ENCODE results near the gene PCGF2.

Gene PCGF2

DNA sequence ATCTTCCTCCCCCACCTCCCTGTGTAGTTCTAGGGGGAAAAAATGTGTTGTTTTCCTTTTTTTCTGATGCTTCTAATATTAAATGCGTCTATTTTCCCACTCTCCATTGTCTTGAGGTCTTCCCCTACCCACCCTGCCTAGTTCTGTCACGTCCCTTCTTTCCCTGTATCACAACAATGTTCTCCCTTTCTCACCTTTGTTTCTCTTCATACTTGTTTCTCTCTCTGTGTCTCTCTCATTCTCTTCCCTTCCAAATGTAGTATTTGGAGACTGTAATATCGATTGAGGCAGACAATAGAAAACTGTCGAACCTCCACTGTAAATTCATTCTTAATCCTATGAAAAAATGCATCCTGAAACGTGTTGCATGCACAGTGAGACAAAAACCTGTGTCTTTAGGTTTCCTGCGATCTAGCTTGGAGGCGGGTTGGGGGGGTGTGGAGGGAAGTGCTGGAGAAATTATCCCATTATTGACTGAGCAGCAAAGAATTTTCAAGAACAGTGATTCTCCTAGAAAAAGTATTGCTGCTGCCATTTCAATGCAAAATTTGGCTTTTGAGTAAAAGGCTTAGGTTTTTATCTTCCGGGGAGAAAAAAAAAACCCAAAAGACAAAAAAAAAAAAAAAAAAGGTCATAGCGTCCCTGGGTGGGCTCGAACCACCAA, 3.1 kb upstream of the PCGF2 start:
- peak; percentile 88 for DNase-seq

DNA sequence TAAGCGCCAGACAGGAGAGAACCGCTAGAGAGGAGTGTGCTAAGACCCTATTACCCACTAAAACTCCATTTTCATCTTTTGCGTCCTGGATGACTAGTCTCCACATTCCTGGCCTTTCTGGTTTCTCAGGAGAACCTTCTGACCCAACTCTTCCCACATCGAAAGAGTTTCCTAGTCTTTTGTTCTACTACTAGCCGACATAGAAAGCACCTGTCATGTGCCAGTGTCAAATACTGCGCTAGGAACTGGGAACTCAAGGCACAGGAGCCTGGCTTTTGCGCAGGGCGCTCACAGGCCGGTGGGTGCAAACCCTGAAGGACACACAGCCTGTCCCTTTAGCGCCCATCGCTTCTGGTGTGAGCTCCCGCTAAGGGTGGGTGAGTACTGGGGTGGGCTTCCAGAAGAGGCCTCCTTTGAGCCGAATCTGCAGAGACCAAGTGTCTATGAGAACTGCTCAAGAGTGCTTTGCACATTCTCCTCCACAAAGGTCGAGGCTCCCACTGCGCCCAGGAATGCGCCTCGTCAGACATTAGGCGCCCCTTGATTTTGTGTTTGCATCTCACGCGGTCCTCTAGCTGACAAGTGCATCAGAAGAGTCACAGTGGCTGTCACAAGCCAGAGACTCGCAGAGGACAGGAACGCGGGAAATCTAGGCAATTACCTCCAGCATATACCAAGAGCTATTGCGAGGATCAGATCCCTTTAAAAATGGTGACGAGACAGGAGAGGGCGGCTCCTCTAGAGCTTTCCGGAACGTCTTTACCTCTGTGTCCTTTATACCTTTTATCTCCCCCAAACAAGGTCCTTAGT, 2.4 kb upstream of the PCGF2 start:
- DNase-seq: peak; percentile 37

DNA sequence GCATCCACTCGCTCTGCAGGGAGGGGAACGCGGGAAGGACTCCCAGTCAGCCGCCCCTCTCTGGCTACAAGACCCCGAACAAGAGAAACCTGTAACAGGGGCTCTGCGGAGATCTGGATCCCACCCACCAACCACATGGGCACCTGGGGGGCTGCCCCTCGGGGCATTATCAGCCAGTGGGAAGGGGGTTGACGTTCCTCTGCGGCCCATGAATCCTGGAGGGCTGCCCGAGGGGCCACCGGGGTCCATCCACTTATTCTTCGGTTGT, 1.8 kb upstream of the PCGF2 start:
- no peak for DNase-seq

DNA sequence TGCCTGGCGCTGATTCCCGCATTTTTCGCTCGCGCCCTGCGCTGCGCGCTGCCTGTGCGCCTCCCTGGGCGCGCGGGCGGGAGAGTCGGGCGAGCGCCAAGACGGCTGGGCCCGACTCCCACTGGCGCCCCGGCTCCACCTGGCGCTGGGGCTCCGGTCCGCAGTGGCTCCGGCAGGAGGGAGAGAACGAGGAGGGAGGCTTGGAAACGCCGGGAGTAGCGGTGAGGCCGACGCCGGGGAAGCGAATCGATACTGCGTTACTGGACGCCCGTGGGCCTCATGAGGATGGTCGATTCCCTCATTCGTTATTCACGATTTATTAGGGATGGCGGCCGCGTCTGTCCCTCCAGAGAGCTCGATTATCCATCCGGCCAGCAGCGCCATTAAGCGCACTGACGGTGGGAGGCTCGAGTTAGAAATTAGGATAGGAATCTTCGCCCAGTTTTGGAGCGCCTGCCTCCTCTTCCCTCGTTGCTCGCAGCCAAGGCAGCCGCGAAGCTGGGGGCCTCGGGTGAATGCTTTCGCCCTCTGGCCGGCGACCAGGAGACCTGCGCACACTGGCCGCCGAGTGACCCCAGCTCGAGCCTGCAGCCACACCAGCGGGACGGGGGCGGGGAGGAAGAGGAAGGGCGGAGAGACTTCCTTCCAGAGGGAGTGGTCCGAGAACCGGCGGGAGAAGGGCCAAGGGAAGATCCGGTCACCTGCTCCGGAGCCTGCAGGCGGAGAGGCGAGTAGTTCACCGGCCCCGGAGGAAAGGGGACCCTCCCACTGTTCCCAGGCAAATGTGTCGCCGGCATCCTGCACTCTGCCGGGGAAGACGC, 1.3 kb upstream of the PCGF2 start:
- DNase-seq: peak; percentile 14

DNA sequence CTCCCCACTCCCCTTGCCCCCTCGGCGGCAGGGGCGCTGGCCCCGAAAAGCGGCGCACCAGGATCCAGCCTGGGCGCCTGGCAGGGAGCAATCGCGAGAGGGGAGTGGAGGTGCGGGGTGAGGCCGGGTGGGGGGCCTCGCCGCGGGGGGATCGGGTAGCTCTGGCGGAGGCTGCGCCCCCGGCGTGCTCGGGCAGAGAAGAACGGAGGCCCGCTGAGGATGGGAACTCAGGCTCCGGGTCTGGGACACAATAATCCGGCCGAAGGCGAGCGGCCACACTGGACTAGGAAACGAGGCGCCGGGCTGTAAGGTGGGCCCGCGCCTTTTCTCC, 721 bp upstream of the PCGF2 start:
- DNase-seq: no peak

DNA sequence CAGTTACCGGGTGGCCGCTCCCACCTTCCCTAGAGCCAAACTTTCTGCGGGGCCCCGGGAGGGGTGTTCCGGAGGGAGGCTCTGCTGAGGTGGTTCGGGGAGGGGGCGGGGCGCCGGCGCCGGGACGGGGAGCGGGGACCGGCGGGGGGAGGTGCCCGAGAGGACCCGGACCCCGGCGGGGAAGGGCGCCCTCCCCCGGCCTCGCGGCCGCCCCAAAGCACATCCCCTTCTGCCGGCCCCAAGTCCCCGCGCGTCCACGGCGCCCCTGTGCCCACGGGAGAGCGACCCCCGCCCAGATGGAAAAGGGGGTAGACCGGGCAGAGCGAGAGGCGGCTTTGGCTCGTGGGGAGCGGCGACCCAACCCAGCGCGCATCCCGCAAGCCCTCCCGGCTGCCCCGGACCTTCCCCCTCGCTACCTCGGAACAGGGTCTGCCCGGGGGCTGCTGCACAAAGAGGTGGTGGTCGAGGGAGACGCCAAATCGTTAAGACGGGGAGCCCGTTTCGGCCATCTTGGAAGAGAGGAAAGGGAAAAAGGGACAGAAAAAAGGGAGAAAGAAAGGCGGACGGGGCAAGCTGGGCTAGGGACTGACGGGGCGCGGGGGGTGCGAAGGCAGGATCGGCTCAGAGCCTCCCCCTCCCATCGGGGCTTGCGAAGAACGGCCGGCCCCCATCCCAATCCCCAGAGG, 530 bp downstream of the PCGF2 start:
- peak; percentile 52 for DNase-seq

DNA sequence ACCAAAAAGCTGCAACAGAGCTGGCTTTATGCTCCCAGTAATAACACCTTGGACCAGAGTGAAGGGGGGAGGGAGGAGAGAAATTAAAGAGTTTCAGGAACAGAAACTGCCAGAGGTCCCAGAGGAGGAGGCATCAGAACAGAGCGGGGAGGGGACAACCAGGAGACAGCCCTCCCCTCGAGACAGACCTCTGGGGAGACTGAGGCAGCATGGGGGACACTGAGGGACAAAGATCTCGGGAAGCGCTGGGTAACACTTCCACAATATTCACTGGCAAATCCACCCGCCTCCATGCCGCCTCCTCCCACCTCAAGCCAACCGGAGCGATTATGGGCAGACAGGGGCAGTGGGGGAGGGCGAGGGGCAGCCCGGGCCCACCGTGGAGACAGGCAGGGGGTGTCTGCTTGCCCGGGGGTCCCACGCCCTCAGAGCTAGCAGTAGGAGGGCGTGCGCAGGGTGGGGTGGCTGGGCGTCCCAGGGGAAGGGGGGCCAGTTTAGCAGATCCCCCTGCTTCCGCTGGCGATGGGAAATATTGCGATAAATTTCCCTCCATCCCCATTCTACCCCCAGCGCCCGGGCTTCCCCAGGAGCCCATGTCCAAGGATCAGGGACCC, 1.2 kb downstream of the PCGF2 start:
- DNase-seq: no peak

DNA sequence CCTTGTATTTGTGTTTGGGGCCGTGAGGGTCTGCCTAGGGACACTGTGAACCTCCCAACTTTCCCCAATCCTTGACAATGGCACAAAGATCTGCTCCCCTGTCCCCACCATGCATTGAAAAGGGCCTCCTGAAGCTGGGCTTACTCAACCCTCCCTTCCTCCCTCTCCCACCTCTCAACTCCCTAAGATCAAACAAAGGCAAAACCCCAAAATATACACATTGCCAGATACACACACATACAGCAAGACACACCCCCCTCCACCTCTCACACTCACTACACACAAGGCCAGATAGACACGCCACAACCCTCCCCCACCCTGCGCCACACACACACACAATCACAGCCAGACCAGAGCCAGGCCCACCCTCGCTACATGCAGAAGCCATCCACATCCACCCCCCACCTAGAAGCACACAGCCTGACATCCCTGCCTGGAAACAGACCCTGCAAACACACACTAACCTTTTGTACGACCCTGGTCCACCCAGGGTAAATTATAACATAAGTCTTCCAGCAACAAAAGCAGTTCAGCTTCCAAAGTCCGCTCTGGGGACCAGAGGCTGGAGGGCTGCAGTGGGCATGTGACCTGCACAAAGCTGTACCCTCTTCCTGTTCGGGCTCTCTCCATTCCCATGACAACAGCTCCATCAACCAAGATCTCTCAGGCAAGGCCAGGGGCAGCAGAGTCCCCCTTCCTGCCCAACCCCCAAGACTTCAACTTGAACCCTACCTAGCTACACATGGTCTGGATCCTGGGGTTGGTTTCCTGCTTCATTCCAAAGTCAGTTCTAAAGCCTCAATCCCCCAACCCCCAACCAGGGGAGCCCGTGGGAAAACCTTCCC, 1.9 kb downstream of the PCGF2 start:
- no peak for DNase-seq

DNA sequence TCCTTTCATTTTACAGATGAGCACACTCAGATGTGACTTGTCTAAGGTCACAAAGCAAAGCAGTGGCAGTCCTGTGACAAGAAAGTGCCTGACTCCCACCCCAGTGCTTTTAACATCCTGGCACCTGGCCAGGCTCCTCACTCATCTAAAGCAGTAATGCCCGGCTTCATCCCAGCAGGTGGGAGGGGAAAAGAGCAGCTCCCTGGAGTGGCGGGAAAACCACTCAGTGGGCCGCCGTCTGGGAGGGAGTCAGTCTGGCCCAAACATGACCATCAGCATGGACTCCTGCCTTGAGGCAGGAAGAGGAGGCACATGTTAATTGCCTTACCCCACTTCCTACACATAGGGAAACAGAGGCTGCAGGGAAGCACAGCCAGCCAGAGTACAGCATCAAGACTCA, 2.6 kb downstream of the PCGF2 start:
- DNase-seq: peak; percentile 19

DNA sequence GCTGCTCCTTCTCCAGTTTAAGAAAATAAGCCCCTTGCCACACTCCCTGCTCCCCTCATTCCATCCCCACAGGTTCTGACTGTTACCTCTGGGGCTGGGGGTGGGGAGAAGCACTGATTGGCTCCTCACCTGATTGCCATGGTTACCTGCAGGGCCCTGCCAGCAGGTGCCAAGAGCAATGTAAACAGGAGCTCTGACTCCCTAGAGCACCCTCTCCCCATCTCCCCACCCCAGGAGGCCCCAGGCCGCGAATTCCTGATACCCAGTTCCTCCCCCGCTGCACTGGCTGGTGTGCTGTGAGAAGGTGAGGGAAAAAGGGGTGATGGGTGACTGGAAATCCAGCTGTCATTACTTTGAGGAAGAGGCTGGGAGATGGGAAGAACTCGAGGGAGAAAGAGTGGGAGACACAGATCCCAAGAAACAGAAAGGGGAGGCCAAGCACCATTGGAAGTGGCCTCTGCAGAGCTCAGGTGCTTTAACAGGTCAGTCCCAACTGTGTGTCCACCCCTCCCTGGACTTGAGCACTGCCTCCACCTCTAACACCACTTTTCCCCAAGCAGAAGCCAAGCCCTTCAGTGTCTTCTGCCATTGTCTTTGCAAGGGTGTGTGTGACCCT, 4.5 kb downstream of the PCGF2 start:
- DNase-seq: no peak

DNA sequence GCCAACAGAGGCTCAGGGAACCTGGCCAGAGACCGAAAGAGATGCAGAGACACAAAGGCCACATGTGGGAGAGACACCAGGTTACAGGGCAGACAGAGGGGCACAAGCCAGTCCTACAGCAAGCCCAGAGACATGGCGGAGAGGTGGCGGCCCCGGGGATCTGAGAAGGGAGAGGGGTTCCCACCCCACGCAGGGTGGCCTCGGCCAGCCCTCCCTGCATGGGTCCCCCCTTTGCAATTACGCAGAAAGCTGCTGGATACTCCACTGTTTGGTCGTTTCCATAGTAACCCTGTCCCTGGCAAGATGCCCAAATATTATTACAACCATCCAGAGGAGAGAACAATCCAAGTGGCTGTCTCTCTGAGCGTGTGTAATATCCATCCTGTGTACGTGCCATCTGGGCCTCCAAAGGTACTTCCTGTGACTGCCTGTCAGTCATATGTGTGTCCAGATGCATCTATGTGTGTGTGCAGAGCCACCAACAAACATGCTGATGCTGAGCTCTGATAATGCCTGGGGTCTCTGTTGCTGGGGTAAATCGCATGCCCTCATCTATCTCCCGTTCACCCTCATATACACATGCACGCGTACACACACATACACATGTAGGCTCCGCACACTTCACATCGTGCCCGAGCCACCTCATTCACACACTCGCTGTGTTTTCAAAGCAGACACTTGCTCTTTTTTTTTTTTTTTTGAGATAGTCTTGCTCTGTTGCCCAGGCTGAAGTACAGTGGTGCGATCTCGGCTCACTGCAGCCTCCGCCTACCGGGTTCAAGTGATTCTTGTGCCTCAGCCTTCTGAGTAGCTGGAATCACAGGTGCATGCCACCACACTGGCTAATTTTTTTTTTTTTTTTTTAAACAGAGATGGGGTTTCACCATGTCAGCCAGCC, 5.5 kb downstream of the PCGF2 start:
- DNase-seq: peak; percentile 93

DNA sequence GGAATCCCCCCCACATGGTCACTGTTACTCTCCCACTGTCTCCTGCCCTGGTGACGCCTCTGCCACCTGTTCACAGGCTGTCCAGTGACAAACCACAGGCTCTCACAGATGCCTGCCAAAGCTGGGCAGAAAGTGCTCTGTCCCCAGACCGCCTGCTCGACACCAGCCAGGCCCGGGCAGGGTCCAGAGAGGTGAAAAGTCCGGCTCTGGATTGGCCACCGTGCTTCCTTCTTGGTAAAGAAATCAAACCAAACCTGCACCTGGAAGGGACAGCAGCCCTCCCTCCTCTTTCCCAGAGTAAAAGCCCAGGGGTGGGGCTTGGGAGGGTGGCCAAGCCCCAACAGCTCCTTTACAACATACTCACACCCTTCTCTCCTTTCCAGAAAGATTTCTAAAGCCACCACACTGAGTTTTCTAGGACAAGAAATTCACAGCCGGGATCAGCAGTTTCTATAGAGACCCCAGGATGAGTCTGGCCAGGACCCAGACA, 6.2 kb downstream of the PCGF2 start:
- no peak for DNase-seq

DNA sequence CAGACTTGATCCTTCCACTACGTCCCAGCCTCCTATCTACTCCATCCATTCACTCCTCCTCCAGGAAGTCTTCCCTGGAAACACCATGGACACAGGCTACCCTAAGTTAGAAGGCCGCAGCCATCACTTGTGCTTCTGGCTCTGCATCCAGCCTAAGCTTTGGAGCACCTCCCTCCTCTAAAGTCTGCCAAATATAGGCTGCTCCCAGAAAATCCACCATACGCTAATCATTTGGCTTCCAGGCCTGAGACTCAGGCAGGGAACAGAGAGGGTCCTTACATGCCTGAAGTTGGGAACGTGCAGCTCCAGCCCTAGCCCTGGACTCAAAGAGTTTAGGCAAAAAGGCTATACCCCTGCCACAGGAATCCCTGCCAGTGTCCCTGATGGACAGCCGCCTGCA, 6.7 kb downstream of the PCGF2 start:
- no peak for DNase-seq

DNA sequence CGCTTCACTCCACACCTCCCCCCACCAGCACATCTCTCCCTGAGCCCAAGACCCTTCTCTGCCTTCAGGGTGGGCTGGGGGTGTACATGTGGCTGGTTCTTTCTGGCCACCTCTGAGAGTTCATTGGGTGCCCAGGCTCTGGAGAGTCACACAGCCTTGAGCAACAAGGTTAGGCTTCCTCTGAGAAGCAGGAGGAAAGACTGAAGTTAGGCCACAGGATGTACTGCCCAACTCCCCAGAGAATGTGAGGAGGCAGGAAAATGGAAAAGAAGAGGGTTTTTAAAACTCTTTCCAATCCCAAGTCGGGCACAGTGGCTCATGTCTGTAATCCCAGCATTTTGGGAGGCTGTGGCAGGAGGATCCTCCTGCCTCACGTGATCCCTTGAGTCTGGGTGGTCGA, 7.3 kb downstream of the PCGF2 start:
- DNase-seq: no peak

DNA sequence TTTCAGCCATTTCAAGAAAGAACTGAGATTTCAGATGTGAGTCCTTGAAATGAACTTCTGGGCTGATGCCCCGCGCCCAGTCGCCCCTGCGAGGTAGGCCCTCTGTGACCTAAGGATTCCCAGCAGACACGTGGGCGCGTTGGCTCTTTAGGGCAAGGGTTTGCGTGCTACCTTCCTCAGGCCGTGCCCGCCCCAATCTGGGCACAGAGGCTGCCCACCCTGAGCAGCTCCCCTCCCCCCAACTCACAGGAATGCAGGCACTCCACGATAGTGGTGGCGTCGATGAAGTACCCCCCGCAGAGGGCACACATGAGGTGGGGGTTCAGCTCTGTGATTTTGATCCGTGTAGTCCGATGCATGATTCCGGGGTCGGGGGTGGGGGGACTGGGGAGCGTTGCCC, 8.1 kb downstream of the PCGF2 start:
- no peak for DNase-seq

DNA sequence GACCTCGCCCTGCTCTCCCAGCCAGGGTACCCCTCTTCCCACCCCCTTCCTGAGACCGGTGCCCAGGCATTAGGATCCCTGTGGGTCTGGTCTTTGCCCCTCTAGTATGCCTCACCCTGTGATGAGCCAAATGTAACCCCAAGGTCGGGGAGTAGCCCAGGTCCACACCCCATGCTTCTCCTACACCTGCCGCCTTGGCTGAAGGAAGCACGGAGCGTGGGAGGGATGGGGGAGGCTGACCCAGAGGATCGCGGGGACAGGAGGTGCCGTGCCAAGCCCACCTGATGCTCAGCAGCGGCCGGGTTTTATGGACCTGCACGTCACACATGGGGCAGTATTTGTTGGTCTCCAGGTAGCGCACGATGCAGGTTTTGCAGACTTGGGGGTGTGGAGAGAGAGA, 8.8 kb downstream of the PCGF2 start:
- DNase-seq: no peak

DNA sequence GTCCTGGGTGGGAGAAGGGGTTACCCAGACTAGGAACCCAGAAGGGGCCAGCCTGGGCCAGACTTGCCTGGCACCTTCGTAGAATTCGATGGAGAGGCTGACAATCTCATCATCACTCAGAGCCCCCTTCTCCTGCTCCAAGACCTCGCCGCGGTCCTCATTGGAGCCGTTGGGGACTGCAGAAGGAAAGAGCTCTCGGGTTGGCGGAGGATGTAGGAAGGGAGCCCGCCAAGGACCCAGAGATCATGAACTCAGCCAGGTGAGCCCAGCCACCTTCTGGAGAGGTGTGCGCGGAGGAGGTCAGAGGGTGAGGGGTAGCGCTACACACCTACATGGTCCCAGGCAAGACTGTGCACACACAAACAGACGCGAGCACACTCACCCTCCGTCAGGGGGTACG, 9.4 kb downstream of the PCGF2 start:
- no peak for DNase-seq

DNA sequence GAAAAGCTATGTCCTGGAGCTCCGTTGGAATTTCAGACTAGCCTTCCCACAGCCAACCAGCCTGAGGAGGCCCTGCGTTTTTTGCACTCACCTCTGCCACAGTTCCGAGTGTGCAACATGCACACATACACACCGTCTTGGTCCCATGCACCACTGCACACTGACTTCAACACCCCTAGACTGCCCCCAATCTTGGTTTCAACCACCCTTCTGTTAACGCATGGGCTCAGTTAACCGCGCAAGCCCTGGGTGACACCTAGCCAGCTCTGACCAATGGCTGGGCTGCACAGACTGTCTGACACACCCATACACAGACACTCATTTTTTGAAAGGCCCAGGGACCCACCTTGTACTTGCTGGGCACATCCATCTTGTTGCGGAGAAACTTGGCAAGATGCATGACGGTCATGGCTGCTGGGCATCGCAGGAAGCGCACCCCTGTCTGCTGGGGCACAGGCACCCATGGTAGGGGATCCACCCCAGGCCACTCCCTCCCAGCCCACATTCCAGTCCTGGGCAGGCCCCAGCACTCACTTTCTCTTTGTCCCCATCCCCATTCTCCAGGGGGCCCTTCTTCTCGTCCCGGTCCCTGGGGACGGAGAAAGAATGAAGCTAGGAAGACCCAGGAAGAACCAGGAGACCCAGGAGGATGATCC, 10.0 kb downstream of the PCGF2 start:
- no peak for DNase-seq

DNA sequence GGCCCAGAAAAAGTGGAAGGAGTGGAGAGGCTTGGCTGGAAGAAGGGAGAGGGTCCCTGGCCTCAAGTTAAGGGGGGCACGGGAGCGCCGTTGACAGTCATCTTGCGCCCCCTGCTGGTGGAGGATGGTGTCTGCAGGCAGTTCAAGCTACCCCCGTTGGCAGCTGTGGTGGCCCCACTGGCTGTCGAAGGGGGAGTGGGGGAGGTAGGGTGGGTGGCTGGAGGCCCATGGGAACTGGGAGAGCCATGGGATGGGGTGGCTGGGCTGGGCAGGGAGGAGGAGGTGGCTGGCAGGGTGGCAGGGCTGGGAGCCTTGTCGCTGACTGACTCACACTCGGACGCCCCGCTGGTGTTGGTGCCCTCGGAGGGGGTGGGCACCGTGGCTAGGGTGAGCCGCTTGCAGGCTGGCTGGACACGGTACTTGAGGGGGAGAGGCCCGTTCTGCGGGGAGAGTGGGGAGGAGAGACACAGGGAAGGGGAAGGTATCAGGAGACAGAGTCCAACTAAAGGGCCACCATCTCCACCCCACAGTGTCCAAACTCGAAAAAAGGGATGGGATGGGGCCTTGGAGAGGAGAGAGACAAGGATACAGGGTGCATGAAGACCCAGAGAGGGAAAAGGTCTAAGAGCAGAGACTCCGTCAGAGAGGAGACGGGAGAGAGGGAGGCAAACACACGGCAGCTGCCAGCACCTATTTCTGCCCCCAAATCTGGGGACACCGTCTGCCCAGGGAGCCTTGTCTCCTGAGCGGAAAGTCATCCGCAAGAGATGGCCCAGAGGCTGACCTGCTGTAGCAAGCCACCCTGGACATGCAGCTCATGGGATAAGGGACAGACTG, 12.8 kb downstream of the PCGF2 start:
- DNase-seq: peak; percentile 18
